OCI-M2 (cell line): Measurements from ENCODE around the gene KDM6B.
A peak's percentile ranks its signal among the peaks of the same experiment; 100 is the strongest.
"Not testable (repeated sequence)": the region's sequence is repeated elsewhere in the genome, so short reads cannot be mapped to it uniquely, and the experiment has no call there.

Source experiments
- DNase-seq: peaks from one replicate; lab custom pipeline; 2025; ENCODE audit not compliant: unreplicated experiment; lab: John Stamatoyannopoulos, UW

KDM6B gene

GRCh38 chr17:7850701-7851437 is 16.9 kb downstream of the KDM6B start:
- no peak for DNase-seq

- DNase-seq: no peak
Measured at GRCh38 chr17:7851438-7852261, 17.6 kb downstream of the KDM6B start.

GRCh38 chr17:7852262-7852670 is 18.2 kb downstream of the KDM6B start:
- DNase-seq: no peak

- no peak for DNase-seq
Measured at GRCh38 chr17:7852919-7853690, 19.1 kb downstream of the KDM6B start.

- no peak for DNase-seq
Measured at GRCh38 chr17:7853691-7854038, 19.6 kb downstream of the KDM6B start.

GRCh38 chr17:7854078-7854777 is 20.2 kb downstream of the KDM6B start:
- DNase-seq: no peak

- no peak for DNase-seq
Measured at GRCh38 chr17:7854851-7855659, 21.0 kb downstream of the KDM6B start, which contains the start of gene TMEM88. TSS of gene TMEM88 (plus strand) at chr17:7855066. CDS start at chr17:7855075, 9 bp downstream.

- DNase-seq: no peak
Measured at GRCh38 chr17:7855660-7856010, 21.6 kb downstream of the KDM6B start.

- DNase-seq: peak; percentile 55
Measured at GRCh38 chr17:7856011-7856810, 22.2 kb downstream of the KDM6B start.

- peak; percentile 93 for DNase-seq
Measured at GRCh38 chr17:7856811-7857712, 23.0 kb downstream of the KDM6B start, which contains the start of gene NAA38. TSS of gene NAA38 (minus strand) at chr17:7857559. CDS start at chr17:7857463, 96 bp downstream.

GRCh38 chr17:7857713-7858521 is 23.9 kb downstream of the KDM6B start, which contains the start of gene CYB5D1:
TSS of gene CYB5D1 (plus strand) at chr17:7858003. CDS start at chr17:7858135, 132 bp downstream.
- peak; percentile 93 for DNase-seq

GRCh38 chr17:7858522-7858810 is 24.4 kb downstream of the KDM6B start:
- no peak for DNase-seq

- DNase-seq: no peak
Measured at GRCh38 chr17:7859028-7859427, 25.0 kb downstream of the KDM6B start.

- DNase-seq: no peak
Measured at GRCh38 chr17:7862692-7863437, 28.8 kb downstream of the KDM6B start.

- not testable (repeated sequence) for DNase-seq
Measured at GRCh38 chr17:7864384-7864783, 30.4 kb downstream of the KDM6B start.

GRCh38 chr17:7864995-7865650 is 31.1 kb downstream of the KDM6B start:
- DNase-seq: no peak
